Thyroid gland (tissue), 4 donors: ENCODE results near the gene UGT8.

Experiments
- CTCF ChIP-seq, 6 experiments: fragments of 200-600 bp in 3 of 6; fragments of 450-650 bp in 3 of 6; sonication (generic) in 3 of 6; IDR thresholded peaks; one replicate each; pipeline ENCODE4 v1.5.1; 2016 to 2019; ENCODE audit warnings: antibody characterized with exemption in 6 of 6, mild to moderate bottlenecking in 2 of 6, inconsistent platforms in 1 of 6, moderate library complexity in 1 of 6
- POLR2A ChIP-seq, 2 donors: fragments of 450-650 bp; IDR thresholded peaks; one replicate each; pipeline ENCODE4 v1.6.1; 2017; ENCODE audit warnings: antibody characterized with exemption in 2 of 2, mild to moderate bottlenecking in 2 of 2, moderate library complexity in 1 of 2

GRCh38 chr4:114563536-114564315 is 34.9 kb upstream of the UGT8 start:
- TF ChIP-seq CTCF (IDR thresholded peaks at IDR 0.05) = no peak
- no peak for TF ChIP-seq POLR2A (IDR thresholded peaks at IDR 0.05)
